HG02798 (cell line): ENCODE measurements around the gene NIM1K.
"Not testable (repeated sequence)": the region's sequence is repeated elsewhere in the genome, so short reads cannot be mapped to it uniquely, and the experiment has no call there.

ENCODE experiments used
- ATAC-seq: cut with Tn5 transposase; IDR thresholded peaks from one replicate; pipeline ENCODE4 v1.9.1; 2021; ENCODE audit warnings: mild to moderate bottlenecking; ENCODE audit not compliant: unreplicated experiment, poor library complexity

NIM1K gene

DNA sequence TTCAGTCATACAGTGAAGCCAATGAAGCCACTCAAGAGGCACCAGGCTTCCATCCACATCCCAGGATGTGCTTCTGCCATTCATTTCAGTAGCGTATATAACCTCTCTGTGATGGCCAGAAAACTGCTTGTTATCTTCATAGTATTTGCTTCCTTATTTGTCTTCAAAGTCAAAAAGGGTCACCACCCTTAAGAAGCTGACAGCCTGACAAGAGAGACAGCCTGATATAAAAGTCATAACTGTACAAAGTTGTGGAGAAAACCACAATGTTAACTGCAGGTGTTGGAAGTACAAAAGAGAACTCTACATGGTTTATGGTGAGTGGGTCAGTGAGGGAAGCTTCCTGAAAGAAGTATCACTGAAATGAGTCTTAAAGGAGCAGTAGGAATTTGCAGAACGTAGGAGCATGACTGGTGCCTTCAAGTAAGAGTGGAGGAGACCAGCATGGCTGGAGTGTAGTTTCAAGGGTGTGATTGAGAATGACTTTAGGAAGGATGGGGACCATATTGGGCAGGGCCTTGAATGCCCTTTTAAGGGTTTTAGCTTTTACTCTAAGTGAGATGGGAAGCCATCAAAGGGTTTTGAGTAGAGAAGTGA lies 33.7 kb downstream of the NIM1K start:
- no peak for ATAC-seq

DNA sequence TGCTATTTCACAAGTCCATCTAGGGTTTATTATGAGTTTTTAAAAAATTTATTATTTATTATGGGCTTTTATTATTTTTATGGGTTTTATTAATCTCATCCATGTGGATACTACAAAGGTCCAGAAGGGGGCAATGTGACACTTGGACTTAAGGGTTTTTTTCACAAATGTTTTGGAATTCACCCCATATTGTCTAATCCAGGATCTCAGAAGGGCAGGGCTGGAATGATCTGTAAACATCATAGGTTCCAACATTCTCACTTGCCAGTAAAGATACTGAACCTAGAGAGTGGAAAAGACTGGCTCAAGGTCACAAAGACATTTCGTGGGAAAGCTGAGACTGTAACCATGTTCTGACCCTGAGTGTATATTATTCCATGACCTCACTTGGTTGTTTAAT lies 35.6 kb downstream of the NIM1K start:
- ATAC-seq = no peak

DNA sequence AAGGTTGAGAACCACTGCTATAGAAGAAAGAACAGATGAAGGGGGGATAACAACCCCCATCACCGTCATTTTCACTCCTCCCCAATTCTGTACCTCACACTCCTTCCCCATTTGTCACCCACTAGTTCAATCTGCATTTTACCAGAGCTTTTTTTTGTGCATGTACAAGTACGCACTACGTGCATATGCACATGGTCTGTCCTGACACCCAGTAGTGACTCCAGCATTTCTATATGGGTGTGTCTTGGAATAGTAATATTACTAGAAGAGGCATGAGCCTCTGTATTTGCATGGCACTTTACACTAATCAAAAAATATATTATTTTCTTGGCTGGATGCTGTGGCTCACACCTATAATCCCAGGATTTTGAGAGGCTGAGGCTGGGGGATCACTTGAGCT lies 38.7 kb downstream of the NIM1K start:
- no peak for ATAC-seq

DNA sequence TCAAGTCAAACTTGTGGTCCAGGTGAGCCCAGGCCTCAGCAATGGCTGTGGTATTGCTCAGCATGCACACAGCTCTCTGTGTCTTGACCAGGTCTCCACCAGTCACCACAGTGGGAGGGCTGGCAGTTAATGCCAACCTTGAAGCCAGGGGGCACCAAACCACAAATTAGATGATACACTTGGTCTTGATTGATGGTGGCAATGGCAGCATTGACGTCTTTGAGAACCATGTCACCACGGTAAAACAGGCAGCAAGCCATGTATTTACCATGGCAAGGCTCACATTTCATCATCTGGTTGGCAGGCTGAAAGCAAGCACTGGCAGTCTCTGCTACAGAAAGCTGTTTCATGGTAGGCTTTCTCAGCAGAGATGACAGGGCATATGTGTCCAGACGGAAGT lies 40.0 kb downstream of the NIM1K start:
- ATAC-seq = no peak

DNA sequence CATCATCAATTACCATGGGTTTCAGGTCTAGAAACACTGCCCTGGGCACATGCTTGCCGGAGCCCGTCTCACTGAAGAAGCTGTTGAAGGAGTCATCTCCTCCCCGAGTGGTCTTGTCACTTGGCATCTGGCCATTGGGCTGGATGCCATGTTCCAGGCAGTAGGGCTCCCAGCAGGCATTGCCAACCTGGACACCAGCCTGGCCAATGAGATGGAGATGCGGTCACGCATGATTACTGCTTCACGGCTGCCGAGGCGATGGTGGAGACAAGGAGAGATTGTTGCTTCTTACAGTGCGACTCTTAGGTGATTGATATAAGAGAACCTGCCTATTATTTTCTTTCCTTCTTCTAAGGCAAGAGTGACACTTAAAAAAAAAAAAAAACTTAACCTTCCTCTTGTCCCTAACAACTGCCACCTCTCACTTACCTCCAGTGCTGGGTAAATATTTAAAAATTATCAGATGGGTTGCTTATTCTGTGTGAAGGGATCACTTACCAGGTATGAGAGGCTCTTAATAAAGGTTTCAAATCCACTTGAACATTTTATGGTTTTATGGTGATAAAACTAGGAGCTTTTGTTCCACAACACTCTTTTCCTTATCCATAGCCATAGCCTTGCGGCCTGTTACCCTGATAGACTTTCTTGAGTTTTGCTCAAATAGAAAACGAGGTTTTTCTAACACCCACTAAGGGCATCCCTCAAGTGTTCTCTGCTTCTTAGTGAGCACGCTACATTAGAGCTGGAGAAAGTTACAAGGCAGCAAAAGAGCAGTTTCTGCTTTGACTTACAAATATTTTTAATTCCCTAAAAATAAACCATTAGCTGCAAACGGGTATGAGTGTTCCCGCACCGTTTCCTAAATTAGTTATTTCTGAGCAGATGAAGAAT lies 41.2 kb downstream of the NIM1K start:
- no peak for ATAC-seq

DNA sequence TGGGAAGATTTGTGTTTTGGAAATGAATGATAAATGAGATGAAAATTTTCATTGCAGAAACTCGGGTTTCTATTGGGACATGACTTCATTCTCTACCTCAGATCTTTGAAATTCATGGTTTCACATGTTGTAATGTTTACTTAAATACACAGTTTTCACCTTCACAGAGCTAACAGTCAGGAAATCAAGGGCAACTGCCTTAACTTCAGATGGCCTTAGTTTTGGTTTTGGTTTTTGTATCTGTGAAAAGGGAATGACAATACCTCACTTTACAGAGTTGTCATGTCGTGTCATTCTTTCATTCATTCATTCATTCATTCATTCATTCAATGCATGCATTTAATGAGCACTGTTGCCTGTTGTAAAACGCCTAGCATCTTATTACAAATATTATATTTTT lies 41.9 kb downstream of the NIM1K start:
- peak; percentile 67 for ATAC-seq

DNA sequence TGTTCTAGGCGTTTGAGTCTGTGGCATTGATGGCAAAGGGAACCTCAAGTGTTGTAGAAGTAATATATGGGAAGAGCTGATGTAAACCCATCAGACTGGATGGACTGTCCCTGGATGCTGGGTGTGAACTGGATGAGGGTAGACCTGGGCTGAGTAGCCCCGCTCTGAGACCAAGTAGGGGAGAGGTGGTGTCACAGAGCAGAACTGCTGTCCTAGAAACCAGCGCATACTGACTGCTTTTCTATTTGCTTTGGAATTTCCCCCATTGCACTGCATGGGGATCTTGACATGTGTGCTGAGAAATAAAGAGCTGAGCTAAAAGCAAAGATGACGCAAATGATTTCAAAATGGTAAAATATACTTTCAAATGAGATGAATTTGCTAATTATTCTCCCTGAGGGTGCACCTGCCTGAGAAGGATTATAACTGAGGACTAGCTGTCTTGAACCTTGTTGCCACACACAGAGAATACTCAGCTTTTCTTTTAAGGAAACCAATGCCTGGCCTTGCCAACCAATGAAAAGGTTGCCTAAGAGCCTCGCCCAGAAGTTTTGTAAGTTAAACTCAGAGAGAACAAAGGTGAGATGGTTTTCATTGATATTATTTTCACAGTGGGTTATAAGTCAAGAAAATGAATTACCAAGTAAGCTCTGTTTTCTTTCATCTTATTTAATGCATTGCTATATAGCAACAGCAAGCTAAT lies 44.8 kb downstream of the NIM1K start:
- ATAC-seq = no peak

DNA sequence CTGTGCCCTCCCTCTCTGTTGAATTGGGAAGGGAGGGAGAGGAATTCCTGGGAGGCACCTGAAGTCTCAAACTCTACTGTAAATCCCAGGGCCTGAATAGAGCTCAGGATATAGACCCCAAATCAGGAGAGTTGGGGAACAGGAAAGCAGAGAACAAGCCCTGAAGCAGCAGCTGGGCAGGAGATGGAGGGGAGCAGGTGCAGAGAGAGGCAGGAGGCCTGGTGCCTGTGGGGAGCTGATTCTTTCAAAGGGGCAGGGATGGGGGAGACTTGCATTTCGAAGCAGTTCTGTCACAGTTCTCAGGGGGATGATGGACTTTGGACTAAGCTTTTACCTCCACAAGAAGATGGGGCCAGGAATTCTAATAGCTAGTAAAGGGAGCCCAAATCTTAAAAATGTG lies 50.2 kb downstream of the NIM1K start:
- no peak for ATAC-seq

DNA sequence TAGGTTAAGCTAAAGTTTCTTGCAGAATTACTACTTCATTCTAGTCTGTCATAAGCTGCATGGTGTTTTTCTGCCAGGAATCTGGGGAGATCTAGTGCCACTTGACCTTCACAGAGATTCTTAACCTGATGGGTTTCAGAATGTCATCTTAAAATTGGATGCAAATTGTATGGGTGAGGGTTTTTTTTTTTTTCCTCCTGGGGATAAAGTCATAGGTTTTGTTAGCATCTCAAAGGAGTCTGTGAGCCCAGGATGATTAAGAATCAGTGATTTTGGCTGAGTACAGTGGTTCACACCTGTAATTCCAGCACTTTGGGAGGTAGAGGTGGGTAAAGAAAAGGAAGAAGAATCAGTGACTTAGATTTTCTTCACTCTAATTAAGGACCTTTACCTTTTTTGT lies 51.2 kb downstream of the NIM1K start:
- no peak for ATAC-seq

DNA sequence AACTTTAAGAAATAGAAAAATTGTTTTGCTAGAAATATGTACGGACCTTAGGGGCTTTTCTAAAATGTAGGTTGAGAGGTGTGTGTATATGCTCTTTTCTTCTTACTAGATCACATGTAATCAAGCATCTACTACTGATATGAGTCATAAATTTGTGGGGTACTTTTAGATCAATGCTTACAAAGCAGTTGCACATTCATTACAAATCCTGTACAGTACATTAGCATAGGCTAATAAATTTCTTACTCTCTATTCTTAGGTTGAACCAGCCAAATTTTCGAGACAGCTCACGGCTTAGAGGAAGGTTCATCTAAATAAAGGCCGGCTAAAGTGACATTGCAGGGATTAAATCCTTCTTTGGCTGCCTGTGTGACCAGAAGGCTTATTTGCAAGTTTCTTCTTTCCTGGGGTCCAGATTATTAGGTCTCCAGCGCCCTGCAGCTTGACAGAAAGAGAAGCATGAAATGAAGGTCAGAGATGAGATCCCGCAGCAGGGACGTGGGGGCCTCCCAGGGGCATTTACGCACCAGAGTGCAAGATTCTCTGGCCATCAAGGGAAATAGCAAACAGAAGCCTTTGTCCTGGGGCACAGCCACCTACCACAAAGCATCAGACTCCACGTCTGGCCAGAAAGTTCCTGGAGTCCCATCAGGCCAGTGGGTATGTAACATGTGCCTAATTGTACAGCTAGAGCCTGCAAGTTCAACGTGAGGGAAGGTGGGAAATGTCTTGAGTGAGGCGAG lies 53.0 kb downstream of the NIM1K start:
- ATAC-seq = peak; percentile 56

DNA sequence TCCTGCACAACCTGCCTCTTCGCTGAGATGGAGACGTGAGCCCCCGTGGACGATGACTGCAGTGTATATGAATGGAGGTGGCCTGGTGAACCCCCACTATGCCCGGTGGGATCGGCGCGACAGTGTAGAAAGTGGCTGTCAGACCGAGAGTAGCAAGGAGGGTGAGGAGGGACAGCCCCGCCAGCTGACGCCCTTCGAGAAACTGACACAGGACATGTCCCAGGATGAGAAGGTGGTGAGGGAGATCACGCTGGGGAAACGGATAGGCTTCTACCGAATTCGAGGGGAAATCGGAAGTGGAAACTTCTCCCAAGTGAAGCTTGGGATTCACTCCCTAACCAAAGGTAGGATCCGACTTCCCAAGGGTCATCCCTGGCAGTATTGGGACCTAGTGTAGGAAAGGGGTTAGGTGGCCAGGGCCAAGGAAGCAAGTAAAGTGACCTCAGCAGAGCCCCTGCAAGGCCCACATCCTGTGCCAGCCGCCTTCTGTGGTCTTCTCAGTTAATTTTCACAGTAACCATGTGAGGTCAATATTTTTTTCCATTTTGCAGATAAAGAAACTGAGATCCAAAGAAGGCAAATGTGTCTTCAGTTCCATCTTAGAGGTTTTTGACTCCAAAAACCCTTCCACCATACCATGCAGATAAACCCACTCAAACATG lies 53.8 kb downstream of the NIM1K start:
- peak; percentile 81 for ATAC-seq

DNA sequence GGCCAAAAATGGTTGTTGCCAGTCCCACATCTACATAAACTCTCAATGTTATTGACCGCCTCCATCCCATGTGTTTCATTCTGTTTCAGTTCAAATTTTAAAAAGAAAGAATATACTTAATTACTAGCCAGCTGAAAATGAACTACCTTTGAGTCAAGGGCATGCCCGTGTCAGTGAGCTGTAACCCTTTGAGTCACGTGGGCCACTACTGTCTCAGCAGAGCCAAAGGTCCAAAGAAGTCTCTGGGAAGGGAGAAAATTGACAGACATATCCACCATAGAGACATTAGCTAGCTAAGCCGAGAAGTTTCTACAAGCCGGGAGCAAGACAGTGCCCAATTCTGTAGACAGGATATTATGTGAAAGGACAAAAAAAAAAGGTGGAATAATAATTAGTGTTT lies 59.7 kb downstream of the NIM1K start:
- no peak for ATAC-seq

DNA sequence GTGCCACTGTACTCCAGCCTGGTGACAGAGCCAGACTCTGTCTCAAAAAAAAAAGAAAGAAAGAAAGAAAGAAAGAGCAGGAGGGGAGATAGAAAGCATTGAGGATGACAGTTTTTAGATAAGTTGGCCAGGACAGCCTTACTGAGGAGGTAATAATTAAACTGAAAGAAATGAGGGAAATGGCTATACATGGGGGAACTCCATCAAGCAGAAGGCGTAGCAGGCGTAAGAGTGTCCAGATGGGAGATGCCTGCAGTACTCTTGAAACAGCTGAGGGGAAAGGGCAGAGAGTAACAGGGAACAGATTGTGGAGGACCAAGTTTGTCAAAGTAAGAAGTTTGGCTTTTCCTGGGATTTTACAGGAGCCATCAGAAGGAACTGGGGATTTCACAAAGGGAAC lies 63.7 kb downstream of the NIM1K start:
- peak; percentile 64 for ATAC-seq

DNA sequence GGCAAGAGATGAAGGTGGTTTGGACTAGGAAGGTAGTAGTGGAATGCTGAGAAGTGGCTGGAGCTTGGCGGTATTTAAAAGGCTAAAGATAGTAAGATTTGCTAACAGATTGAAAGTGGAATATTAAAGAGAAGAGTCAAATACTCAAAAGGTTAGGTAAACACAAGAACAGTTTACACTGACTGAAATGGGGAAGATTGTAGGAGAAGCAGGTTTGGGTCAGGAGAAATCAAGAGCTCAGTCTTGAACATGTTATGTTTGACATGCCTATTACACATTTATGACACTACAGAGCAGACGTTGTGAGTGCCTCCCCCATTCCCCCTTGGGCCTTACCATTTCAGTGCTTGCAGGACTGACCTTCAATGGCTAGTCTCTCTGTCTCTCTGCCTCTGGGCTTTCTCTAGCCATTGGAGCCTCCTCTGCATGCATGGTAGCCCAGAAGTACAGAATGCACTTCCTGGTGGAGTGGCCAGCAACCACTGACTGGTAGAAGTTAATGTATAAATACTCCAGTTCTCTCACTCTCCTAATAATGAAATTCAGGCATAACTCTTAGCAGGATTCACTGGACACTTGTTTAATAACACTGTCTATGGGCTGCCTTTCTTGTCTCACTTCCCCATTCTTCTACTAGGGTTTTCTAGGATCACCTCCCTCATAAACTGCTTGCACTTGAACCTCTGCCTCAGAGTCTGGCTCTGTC lies 64.4 kb downstream of the NIM1K start:
- peak; percentile 49 for ATAC-seq

DNA sequence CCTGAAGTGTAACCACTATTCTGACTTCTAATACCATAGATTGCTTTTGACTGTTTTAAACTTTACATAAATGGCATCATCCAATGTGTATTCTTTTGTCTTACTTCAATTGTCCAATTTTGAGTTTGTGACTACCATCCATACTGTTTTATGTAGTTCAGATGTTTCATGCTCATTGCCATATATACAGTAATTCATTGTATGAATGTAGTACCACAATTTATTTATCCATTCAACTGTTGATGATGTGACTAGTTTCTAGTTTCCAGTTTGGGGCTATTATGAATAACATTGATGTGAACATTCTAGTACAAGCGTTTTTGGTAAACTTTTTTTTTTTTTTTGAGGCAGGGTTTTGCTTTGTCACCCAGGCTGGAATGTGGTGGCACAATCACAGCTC lies 66.1 kb downstream of the NIM1K start:
- ATAC-seq = no peak

DNA sequence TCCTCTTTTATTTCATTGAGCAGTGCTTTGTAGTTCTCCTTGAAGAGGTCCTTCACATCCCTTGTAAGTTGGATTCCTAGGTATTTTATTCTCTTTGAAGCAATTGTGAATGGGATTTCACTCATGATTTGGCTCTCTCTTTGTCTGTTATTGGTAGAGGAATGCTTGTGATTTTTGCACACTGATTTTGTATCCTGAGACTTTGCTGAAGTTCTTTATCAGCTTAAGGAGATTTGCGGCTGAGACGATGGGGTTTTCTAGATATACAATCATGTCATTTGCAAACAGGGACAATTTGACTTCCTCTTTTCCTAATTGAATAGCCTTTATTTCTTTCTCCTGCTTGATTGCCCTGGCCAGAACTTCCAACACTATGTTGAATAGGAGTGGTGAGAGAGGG lies 70.2 kb downstream of the NIM1K start:
- ATAC-seq = not testable (repeated sequence)

DNA sequence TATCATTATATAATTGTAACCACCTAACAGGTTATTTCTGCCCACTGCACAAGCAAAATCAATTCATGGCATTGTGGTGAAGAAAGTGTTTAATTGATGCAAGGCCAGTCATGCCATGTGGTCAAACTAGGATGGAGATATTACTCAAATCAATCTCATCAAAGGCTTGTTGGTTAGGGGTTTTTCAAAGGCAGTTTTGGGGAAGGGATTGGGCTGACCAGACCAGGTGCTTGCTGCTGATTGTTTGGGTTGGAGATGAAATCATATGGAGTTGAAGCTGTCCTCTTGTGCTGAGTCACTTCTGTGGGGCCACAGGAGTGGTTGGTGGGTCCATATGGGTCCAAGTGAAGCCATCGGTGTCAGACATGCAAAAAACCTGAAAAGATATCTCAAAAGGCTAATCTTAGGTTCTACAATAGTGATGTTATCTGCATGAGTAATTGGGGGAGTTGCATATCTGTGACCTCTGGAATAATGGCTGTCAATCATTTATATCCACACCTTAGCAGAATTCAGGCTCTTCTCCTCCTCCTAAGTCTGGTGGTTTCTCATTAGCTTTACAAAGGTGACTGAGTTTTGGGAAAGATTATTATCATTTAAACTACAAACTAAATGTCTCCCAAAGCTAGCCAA lies 76.3 kb downstream of the NIM1K start:
- ATAC-seq = peak; percentile 87

DNA sequence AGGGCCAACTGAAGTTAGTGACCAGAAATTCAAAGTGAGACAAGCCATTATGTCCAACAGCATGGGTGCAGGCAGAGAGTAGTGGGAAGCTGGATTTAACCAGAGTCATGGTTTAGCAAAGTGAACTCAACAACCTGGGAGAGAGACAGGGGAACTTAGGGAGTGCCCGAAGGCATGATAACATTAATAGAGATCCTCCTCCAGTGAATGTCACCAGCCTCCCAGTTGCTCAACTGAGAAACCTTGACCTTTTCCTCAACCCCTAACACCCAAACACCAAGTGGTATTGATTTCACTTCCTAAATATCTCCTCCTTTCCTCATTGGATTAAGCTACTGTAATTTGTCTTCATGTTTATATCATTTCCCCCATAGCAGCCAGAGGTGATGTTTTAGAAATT lies 78.6 kb downstream of the NIM1K start:
- no peak for ATAC-seq

DNA sequence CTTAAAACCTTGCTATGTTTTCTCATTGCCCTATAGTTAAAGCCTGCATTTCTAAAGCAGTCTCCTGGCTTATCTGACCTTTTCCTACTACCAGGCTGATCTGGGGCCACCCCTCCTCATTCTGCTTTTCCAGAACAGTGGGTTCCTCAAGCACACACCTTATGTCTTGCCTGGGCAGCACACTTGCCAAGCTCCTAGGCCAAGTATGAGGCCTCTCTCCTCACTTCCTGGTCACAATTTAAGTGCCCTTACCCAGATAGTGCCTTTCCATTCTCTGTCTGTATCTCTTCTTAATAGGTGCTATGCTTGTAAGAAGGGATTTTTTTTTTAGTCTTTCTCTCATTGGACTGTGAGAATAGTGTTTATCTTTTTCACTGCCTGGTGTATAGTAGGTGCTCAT lies 81.5 kb downstream of the NIM1K start:
- ATAC-seq = no peak
